Loucy (cell line): Measurements from ENCODE around the gene MGAT2.

Experiments used
- H2AFZ ChIP-seq: fragments of 200-600 bp; sonication (generic); 2 replicates; pipeline ENCODE4 v1.6.0; 2016; ENCODE audit warnings: antibody characterized with exemption, mild to moderate bottlenecking, low read length, moderate library complexity
- H3F3A ChIP-seq: fragments of 200-600 bp; 2 replicates; pipeline ENCODE4 v1.6.0; 2016; ENCODE audit warnings: antibody characterized with exemption, low read depth, mild to moderate bottlenecking
- H3K27me3 ChIP-seq: fragments of 200-600 bp; sonication (generic); 2 replicates; pipeline ENCODE4 v1.6.1; 2014; ENCODE audit warnings: low read length, mild to moderate bottlenecking; ENCODE audit not compliant: insufficient read depth, poor library complexity, severe bottlenecking
- H3K36me3 ChIP-seq: fragments of 200-600 bp; sonication (generic); 2 replicates; pipeline ENCODE4 v1.6.1; 2016; ENCODE audit warnings: low read length; ENCODE audit not compliant: insufficient read depth
- H3K4me1 ChIP-seq: fragments of 200-600 bp; sonication (generic); 2 replicates; pipeline ENCODE4 v1.5.1; 2014; ENCODE audit warnings: low read length, mild to moderate bottlenecking; ENCODE audit not compliant: insufficient read depth, poor library complexity, severe bottlenecking
- H3K4me2 ChIP-seq: fragments of 200-600 bp; sonication (generic); 2 replicates; pipeline ENCODE4 v1.6.0; 2014; ENCODE audit warnings: antibody characterized with exemption, low read length, low read depth, mild to moderate bottlenecking; ENCODE audit not compliant: poor library complexity, severe bottlenecking
- H3K4me3 ChIP-seq: fragments of 200-600 bp; sonication (generic); 2 replicates; pipeline ENCODE4 v1.5.1; 2014; ENCODE audit warnings: low read length, mild to moderate bottlenecking, mixed read lengths; ENCODE audit not compliant: poor library complexity, severe bottlenecking
- H3K79me2 ChIP-seq: fragments of 200-600 bp; sonication (generic); 2 replicates; pipeline ENCODE4 v1.6.1; 2014; ENCODE audit warnings: low read length; ENCODE audit not compliant: insufficient read depth
- H3K9ac ChIP-seq: fragments of 200-600 bp; sonication (generic); 2 replicates; pipeline ENCODE4 v1.6.0; 2014; ENCODE audit warnings: mild to moderate bottlenecking, low read depth, low read length, moderate library complexity; ENCODE audit not compliant: poor library complexity, severe bottlenecking
- H3K9me2 ChIP-seq: fragments of 200-600 bp; sonication (generic); replicated peaks from 2 replicates; pipeline ENCODE4 v1.6.1; 2016; ENCODE audit warnings: low read depth, low read length, mixed read lengths
- H3K9me3 ChIP-seq: fragments of 200-600 bp; sonication (generic); 2 replicates; pipeline ENCODE4 v1.6.1; 2014; ENCODE audit warnings: mild to moderate bottlenecking, antibody characterized with exemption, low read length, low read depth; ENCODE audit not compliant: insufficient read depth
- H4K20me1 ChIP-seq: fragments of 200-600 bp; sonication (generic); 2 replicates; pipeline ENCODE4 v1.6.0; 2014; ENCODE audit warnings: antibody characterized with exemption, low read length, mild to moderate bottlenecking; ENCODE audit not compliant: insufficient read depth, poor library complexity, severe bottlenecking
- CTCF ChIP-seq: fragments of 200-600 bp; sonication (generic); conservative IDR thresholded peaks from 2 replicates; pipeline ENCODE4 v1.5.1; 2014; ENCODE audit warnings: mild to moderate bottlenecking, antibody characterized with exemption, low read length
- EZH2phosphoT487 ChIP-seq: fragments of 200-600 bp; IDR thresholded peaks from 2 replicates; pipeline ENCODE4 v1.6.1; 2018; ENCODE audit warnings: antibody characterized with exemption, mild to moderate bottlenecking, moderate library complexity, borderline replicate concordance

Gene MGAT2

GRCh38 chr14:49593016-49593415 is 27.6 kb upstream of the MGAT2 start:
- no peak overlapping the region for H3K4me3 ChIP-seq
- H3K4me1 ChIP-seq = peaks cover 37% of the 10 kb centered on the region
- 0 out of 2 replicates have a peak, but pooled peaks cover 7% of the 10 kb centered on the region for H3F3A ChIP-seq
- no peaks in the 10 kb centered on the region for H3K27me3 ChIP-seq
- no peaks in the 10 kb centered on the region for H3K36me3 ChIP-seq
- H3K4me2 ChIP-seq = no peak overlapping the region
- H3K9ac ChIP-seq = no peak overlapping the region
- no peak overlapping the region for H2AFZ ChIP-seq
- H3K79me2 ChIP-seq = peaks cover 21% of the 10 kb centered on the region
- no peaks in the 10 kb centered on the region for H4K20me1 ChIP-seq
- TF ChIP-seq CTCF (no peak), EZH2phosphoT487 (no peak)
- no peaks in the 10 kb centered on the region for H3K9me3 ChIP-seq
- H3K9me2 ChIP-seq = no peaks in the 10 kb centered on the region

- H3K4me3 ChIP-seq = peak overlapping the region; percentile 34
- peaks cover 33% of the 10 kb centered on the region for H3K79me2 ChIP-seq
- peak overlapping the region; percentile 61 for H3K4me2 ChIP-seq
- no peaks in the 10 kb centered on the region for H3K9me3 ChIP-seq
- H3K27me3 ChIP-seq = no peaks in the 10 kb centered on the region
- no peak for TF ChIP-seq EZH2phosphoT487
- no peak for TF ChIP-seq CTCF
- peak overlapping the region; percentile 58 for H3K9ac ChIP-seq
- H3K4me1 ChIP-seq = peaks cover 35% of the 10 kb centered on the region
- H3K36me3 ChIP-seq = no peaks in the 10 kb centered on the region
- 0 out of 2 replicates have a peak, but pooled peaks cover 7% of the 10 kb centered on the region for H3F3A ChIP-seq
- no peaks in the 10 kb centered on the region for H3K9me2 ChIP-seq
- no peaks in the 10 kb centered on the region for H4K20me1 ChIP-seq
- H2AFZ ChIP-seq = peak overlapping the region; percentile 6; the same call in 1 of the 2 replicates
Measured at GRCh38 chr14:49594347-49595091, 26.1 kb upstream of the MGAT2 start.

GRCh38 chr14:49598189-49598484 is 22.5 kb upstream of the MGAT2 start:
- Histone ChIP-seq H3K79me2 (peaks cover 69% of the 10 kb centered on the region), H3K4me2 (peak overlapping the region; percentile 79), H3F3A (0 out of 2 replicates have a peak, but pooled peaks cover 7% of the 10 kb centered on the region), H3K9ac (peak overlapping the region; percentile 97), H4K20me1 (peaks cover 19% of the 10 kb centered on the region), H3K4me1 (peaks cover 53% of the 10 kb centered on the region), H3K9me2 (no peaks in the 10 kb centered on the region), H3K9me3 (no peaks in the 10 kb centered on the region), H3K4me3 (peak overlapping the region; percentile 100), H3K27me3 (no peaks in the 10 kb centered on the region), H3K36me3 (peaks cover 5% of the 10 kb centered on the region; the same call in 1 of the 2 replicates), H2AFZ (peak overlapping the region; percentile 79)
- no peak for TF ChIP-seq CTCF
- no peak for TF ChIP-seq EZH2phosphoT487
